HFFc6 (cell line): Measurements from ENCODE around the gene USP35. TPM values are rescaled to one million over a fixed set of nuclear protein-coding genes. Genes with fewer than 3 reads are reported as not detected.

Experiments
- DNase-seq: peaks from one replicate; pipeline ENCODE4 v3.0.0-alpha.2; 2018
- H3K27ac Mint-ChIP-seq: 2 replicates; pipeline ENCODE4 v1.8.0; 2020; ENCODE audit warnings: mild to moderate bottlenecking, mixed read lengths
- H3K27me3 Mint-ChIP-seq: 2 replicates; pipeline ENCODE4 v1.8.0; 2021; ENCODE audit warnings: mild to moderate bottlenecking, moderate library complexity, mixed read lengths; ENCODE audit not compliant: insufficient read depth
- H3K36me3 Mint-ChIP-seq: 2 replicates; pipeline ENCODE4 v1.8.0; 2021; ENCODE audit warnings: low read depth, mixed read lengths
- H3K4me1 Mint-ChIP-seq: 2 replicates; pipeline ENCODE4 v1.8.0; 2020; ENCODE audit warnings: low read depth, mixed read lengths
- H3K4me3 Mint-ChIP-seq: 2 replicates; pipeline ENCODE4 v1.8.0; 2020; ENCODE audit warnings: mild to moderate bottlenecking, moderate library complexity, mixed read lengths
- H3K9me3 Mint-ChIP-seq: 2 replicates; pipeline ENCODE4 v1.8.0; 2020; ENCODE audit warnings: mild to moderate bottlenecking, mixed read lengths
- total RNA-seq, 6 experiments: library from RNA; stranded (reverse); fragmentation: NEBNext Ultra II Directional; extraction: Animal tissue kit (Norgen Biotek cat#: 25700); gene quantifications; 2 replicates in 1 of 6; 3 replicates in 5 of 6; pipeline ENCODE4 v1.2.3, GENCODE V29; 2021
- TF ChIP-seq, protein P1 (sequence below): fragments of 200-600 bp; sonication (generic); IDR thresholded peaks from 2 replicates; pipeline ENCODE4 v1.5.0; 2021; ENCODE audit warnings: antibody characterized with exemption, mild to moderate bottlenecking

USP35 gene
- total RNA-seq, 6 experiments from 2014 or later: 8.5 to 10.6 (median 9.0) TPM

DNA sequence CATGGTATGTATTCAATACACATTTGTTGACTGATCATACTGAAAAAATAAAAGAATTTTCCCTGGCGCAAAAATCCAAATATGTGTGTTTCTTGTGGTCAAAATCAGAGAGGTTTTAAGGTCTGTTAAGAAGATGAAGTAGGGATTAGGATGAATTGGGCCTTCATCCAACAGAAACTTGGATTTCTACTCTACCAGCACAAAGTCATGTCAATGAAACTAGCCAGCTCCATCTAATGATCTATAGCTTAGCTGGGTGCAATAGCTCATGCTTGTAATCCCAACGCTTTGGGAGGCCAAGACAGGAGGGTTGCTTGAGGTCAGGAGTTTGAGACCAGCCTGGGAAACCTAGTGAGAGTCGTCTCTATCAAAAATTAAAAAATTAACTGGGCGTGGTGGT is 65.5 kb downstream of the USP35 start:
- no peak overlapping the region for H3K4me3 Mint-ChIP-seq
- no peaks in the 10 kb centered on the region for H3K36me3 Mint-ChIP-seq
- H3K27ac Mint-ChIP-seq: no peak overlapping the region
- TF ChIP-seq, protein P1, sequence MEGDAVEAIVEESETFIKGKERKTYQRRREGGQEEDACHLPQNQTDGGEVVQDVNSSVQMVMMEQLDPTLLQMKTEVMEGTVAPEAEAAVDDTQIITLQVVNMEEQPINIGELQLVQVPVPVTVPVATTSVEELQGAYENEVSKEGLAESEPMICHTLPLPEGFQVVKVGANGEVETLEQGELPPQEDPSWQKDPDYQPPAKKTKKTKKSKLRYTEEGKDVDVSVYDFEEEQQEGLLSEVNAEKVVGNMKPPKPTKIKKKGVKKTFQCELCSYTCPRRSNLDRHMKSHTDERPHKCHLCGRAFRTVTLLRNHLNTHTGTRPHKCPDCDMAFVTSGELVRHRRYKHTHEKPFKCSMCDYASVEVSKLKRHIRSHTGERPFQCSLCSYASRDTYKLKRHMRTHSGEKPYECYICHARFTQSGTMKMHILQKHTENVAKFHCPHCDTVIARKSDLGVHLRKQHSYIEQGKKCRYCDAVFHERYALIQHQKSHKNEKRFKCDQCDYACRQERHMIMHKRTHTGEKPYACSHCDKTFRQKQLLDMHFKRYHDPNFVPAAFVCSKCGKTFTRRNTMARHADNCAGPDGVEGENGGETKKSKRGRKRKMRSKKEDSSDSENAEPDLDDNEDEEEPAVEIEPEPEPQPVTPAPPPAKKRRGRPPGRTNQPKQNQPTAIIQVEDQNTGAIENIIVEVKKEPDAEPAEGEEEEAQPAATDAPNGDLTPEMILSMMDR: no peak
- DNase-seq: no peak
- no peaks in the 10 kb centered on the region; the same call in 1 of the 2 replicates for H3K27me3 Mint-ChIP-seq
- H3K9me3 Mint-ChIP-seq: no peaks in the 10 kb centered on the region
- H3K4me1 Mint-ChIP-seq: peaks cover 54% of the 10 kb centered on the region

DNA sequence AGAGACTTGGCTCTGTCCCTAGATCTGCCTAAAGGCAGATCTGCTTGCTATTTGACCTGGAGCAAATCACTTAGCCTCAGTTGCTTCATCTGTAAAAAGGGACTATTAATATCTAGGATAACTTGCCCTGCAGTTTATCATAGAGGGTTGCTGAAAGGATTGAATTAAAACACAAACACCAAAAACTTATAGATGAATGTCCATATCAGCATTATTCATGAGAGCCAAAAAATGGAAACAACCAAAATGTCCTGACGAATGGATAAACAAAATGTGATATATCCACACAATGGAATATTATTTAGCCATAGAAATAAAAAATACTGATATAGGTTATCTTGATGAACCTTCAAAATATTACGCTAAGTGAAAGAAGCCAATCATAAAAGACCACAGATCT is 67.2 kb downstream of the USP35 start:
- H3K27ac Mint-ChIP-seq: no peak overlapping the region
- no peaks in the 10 kb centered on the region for H3K36me3 Mint-ChIP-seq
- H3K27me3 Mint-ChIP-seq: no peaks in the 10 kb centered on the region; the same call in 1 of the 2 replicates
- peaks cover 49% of the 10 kb centered on the region for H3K4me1 Mint-ChIP-seq
- DNase-seq: no peak
- no peak overlapping the region for H3K4me3 Mint-ChIP-seq
- no peaks in the 10 kb centered on the region for H3K9me3 Mint-ChIP-seq
- TF ChIP-seq, protein P1: no peak

DNA sequence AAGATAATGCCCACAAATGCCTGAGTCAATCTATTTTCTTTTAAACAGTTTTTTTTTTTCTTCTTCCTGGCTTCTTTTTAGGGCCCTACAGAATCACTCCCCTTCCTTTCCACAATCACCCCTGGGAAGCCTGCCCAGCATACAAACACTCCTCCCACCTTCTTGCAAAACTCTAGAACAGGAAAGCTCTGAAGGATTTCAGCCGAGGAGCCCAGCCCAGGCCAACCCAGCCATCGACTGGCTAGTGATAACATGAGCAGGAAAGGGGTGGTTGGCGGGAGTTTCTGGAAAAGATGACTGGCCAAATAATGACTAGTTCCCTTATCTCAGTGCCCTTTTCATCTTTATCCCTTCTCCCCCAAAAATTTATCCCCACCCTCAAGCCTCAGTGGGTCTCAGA is 68.2 kb downstream of the USP35 start:
- TF ChIP-seq, protein P1: no peak
- Mint-ChIP-seq H3K36me3 (no peaks in the 10 kb centered on the region), H3K4me3 (no peak overlapping the region), H3K27me3 (no peaks in the 10 kb centered on the region; the same call in 1 of the 2 replicates), H3K4me1 (peaks cover 40% of the 10 kb centered on the region), H3K9me3 (no peaks in the 10 kb centered on the region), H3K27ac (peak overlapping the region; percentile 8)
- peak; percentile 62 for DNase-seq

DNA sequence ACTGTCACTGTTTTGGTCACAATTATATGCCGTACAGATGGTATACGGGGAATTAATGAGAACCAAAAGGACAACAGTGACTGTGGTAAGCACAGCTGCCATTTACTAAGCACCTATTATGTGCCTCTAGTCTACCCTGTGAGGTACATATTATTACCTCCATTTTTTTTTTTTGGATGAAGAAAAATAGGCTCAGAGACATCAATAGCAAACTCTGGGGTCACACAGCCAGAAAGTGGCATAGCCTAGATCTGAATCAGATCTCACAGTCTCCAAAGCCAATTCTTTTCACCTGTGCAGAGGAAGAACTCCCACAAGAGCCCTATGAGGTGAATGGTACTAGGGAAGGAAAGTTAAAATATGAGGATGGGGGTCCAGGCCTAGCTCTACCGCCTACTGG is 68.9 kb downstream of the USP35 start:
- TF ChIP-seq, protein P1: no peak
- no peak for DNase-seq
- peaks cover 40% of the 10 kb centered on the region for H3K4me1 Mint-ChIP-seq
- no peaks in the 10 kb centered on the region for H3K9me3 Mint-ChIP-seq
- H3K27me3 Mint-ChIP-seq: no peaks in the 10 kb centered on the region; the same call in 1 of the 2 replicates
- no peaks in the 10 kb centered on the region for H3K36me3 Mint-ChIP-seq
- H3K4me3 Mint-ChIP-seq: no peak overlapping the region
- H3K27ac Mint-ChIP-seq: no peak overlapping the region

DNA sequence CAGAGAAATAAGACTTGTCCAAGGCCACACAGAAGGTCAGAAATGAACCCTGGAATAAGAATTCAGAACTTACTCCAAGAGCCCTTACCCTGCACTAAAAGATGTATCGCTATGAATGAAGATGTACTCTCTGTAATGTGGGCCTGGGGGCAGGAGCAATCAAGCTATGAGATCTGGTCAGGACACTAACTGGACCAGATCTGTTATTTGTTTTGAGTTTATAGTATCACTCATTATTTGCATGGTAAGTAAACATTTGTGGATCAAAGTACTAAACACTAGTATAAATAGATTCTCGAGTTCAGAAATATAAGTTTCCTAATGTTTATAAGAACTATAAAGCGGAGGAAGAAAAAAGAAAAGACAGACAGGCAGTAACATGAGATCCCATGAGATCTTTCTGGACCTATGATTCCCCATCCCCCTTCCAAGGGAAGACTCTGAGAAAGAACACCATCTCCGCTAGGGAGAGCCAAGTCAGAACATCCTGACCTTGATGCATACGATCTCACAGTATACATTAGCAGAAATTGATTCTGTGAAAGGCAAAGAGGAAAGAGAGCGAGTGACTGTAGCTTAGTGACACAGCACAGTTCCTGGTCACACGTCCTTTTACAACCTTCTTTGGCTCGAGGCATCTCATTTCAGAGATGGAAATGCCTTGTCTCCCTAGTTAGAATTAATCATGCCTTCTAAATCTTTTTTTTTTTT is 71.2 kb downstream of the USP35 start:
- Mint-ChIP-seq H3K4me1 (peaks cover 24% of the 10 kb centered on the region), H3K4me3 (no peak overlapping the region)
- TF ChIP-seq, protein P1: no peak

More for the DNA sequence above, 71.2 kb downstream of the USP35 start:
- DNase-seq: no peak
- Mint-ChIP-seq H3K9me3 (no peaks in the 10 kb centered on the region), H3K27ac (no peak overlapping the region), H3K36me3 (no peaks in the 10 kb centered on the region), H3K27me3 (no peaks in the 10 kb centered on the region)
